Stimulated activated CD4-positive, alpha-beta T cell treated with anti-CD3 and anti-CD28 coated beads, TNF-alpha, amount 100 ng/mL, for 24 hours (primary cell): ENCODE results near the gene PROP1.
"Not testable (repeated sequence)": the region's sequence is repeated elsewhere in the genome, so short reads cannot be mapped to it uniquely, and the experiment has no call there.

ENCODE experiments used
- DNase-seq, 3 experiments: peaks; one replicate each; pipeline ENCODE4 v3.0.0-alpha.2; 2020; ENCODE audit warnings: low read depth in 3 of 3

PROP1 gene

GRCh38 chr5:177982072-177982727 lies 13.8 kb downstream of the PROP1 start:
- DNase-seq = peak in 2 of 3 experiments; percentile 4 to 41

DNA sequence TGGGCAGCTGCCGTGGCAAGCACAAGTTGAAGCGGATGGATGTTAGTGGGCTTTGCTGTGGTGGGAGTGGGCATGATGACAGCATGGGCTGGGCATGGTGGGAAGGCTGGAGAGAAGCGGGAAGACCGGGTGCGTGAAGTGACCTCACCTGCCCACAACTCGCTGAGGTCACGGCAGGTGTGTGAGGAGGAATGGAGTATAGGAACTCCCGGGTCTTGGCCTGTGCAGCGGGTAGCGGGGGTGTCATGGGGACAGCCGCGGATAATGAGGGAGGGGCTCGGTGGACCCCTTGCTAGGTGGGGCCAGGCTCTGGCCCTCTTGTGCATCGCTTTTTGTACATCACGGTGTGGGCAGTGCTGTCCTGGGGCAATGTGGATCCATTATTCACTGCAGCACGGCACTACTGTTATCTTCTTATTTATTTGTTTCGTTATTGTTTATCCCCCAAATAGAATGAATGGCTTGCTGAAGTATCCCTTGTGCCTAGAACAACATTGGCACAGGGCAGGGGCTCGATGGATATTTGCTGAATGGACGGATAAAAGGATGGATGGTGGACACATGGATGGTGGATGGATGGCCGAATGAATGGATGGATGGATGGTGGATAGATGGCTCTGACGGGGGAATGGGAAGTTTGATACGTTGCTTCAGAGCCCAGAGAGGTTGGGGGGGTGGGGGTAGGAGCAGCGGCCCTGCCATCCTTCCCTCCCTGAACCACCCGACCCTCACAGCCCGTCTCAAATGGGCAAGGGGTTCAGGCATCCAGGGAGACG lies 14.6 kb downstream of the PROP1 start:
- DNase-seq = no peak

- DNase-seq = no peak
Observed at GRCh38 chr5:177980743-177981151, 15.3 kb downstream of the PROP1 start.

DNA sequence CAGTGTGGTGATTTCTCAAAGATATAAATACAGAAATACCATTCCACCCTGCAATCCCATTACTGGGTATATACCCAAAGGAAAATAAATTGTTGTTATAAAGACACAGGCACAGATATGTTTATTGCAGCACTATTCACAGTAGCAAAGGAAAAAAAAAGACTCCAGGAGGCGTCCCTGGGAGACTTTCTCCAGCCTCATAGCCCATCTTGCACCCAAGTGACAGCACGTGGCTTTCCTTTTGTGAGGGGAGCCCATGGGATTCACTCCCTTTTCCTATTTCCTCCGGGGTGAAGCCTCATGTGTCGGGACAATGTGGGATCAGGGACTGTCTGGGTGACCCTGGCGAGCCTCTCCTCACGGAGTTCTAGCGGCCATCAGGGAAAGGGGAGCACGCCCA lies 18.4 kb downstream of the PROP1 start:
- DNase-seq = not testable (repeated sequence)

DNA sequence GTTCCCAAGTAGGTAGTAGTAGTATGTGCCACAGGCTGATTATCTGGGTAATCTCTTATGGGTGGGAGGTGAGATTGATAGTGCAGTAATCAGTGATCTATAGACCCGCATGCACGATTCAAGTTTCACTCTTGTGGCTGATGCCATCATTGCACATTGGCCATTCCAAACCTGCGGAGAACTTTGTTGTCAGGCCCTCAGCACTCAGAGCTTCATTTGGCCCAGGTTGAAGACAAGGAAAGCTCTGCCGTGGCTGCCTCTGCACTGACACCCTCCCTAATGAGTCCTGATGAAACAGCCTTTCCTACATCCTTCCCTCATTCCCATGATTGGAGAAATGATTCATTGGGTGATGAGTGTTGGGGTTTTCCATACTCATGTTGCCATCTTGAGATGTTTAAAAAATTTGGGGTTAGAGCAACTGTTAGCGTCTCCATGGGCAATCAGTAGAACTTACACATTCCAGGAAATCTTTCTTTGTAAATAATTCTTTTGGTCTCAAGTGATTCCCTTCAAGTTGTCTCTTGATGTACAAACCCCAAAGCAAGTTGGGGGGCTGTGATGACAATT lies 22.9 kb downstream of the PROP1 start:
- DNase-seq = no peak

DNA sequence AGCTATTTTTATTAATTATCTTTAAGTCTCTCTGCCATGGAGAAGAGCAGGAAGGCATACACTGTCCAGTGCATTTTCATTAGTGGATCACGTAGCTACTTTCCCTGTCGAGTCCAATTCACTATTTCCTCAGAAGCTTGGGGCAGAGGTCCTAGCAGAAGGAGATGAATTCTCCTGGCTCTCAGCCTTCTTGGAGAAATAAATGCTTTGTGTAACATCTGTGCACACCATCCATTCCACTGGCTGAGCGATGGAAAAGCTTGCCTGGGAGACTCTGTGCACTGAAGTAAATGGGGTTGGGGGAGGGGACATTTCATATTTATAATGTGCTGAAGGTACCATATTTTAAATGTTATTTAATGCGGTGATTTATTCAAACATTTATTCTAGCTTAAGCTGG lies 23.4 kb downstream of the PROP1 start:
- DNase-seq = no peak

GRCh38 chr5:177972014-177972413 lies 24.0 kb downstream of the PROP1 start:
- not testable (repeated sequence) for DNase-seq

DNA sequence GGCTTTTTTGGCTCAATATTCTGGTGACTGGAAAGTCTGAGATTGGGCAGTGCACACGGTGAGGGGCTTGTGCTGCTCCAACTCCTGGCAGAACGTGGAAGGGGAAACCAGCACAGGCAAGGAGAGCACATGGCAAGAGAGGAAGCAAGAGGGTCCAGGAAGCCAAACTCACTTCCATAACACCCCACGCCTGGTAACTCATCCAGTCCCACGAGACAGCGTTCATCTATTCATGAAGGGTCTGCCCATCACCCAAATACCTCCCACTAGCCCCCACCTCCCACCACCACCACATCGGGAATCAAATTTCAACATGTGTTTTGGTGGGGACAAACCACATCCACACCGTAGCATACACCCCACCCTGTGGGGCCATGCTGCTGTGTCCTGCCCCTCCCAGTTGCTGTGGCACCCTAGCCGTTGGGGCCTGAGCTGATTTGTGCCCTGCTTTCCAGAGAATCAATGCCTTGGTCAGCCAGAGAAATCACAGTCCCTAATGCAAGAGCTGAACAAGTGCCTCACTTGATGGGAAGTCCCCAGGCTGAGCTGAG lies 27.3 kb downstream of the PROP1 start:
- DNase-seq = no peak

DNA sequence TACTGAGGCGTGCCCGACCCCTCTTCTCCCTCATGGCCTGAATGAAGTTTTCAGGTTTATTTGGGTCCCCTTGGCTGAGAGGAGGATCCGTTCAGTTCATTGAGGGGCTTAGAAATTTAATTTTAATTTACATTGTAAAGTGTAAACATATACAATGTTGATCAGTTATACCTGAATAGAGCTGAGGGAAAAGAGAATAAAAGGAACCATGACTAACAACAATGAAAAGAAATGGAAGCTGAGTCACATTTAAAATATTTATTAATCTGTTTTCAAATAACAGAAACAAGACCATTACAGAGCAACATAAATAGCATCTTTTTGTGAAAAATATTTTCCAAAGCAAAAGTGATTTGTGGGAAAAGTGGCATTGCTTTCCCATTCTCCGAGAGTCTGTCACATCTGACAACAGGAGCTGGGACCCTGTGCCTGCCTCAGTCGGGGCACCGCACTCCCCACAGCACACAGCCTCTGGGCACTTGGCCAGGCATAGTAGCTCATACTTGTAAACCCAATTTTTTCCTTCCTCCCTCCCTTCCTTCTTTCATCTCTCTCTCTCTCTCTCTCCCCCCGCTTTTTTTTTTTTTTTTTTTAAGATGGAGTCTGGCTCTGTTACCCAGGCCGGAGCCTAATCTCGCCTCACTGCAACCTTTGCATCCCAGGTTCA lies 28.7 kb downstream of the PROP1 start:
- DNase-seq = no peak

- no peak for DNase-seq
Observed at GRCh38 chr5:177966839-177967166, 29.2 kb downstream of the PROP1 start.

- DNase-seq = no peak
Observed at GRCh38 chr5:177966009-177966838, 29.8 kb downstream of the PROP1 start.

- no peak for DNase-seq
Observed at GRCh38 chr5:177964471-177964870, 31.6 kb downstream of the PROP1 start.

GRCh38 chr5:177963966-177964365 lies 32.1 kb downstream of the PROP1 start:
- DNase-seq = no peak

GRCh38 chr5:177959315-177959714 lies 36.7 kb downstream of the PROP1 start:
- DNase-seq = no peak

GRCh38 chr5:177958696-177959095 lies 37.3 kb downstream of the PROP1 start:
- no peak for DNase-seq

DNA sequence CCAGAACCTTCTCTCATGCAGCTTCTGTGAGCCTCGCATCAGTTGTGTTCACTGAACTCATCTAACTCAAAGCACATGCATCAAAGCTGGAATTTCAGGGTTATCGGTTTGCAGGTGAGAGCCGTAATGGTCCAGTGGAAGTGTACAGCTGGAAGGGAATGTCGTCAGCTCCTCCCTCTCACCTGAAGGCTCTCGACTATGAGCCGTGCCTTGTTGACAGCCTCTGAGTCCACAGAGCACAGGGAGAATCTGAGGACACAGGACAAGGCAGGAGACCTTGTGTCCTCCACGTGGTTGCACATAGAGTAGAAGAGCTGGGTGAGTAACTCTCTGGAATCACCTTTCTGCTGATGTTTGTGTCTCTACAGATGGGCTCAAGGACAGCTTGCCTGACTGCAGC lies 38.8 kb downstream of the PROP1 start:
- no peak for DNase-seq

GRCh38 chr5:177953101-177953500 lies 42.9 kb downstream of the PROP1 start:
- not testable (repeated sequence) for DNase-seq

DNA sequence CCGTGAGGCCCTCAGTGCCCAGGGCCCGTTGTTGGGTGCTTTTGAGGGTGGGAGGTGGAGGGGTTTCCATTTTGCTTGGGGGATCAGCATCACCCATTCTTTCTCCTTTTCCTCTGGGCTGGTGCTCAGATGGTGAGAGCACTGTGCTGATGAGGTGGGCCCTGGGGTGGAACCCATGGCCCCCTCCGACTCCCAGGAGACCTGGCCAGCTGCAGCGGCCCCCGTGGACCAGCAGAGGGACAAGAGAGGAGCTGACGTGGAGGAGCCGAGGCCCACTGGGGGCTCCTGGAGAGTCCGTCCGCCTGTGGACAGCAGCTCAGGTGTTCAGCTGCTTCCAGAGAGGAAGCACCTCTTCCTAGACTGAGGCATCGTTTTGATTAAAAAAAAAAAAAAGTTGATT lies 46.4 kb downstream of the PROP1 start:
- DNase-seq = not testable (repeated sequence)

DNA sequence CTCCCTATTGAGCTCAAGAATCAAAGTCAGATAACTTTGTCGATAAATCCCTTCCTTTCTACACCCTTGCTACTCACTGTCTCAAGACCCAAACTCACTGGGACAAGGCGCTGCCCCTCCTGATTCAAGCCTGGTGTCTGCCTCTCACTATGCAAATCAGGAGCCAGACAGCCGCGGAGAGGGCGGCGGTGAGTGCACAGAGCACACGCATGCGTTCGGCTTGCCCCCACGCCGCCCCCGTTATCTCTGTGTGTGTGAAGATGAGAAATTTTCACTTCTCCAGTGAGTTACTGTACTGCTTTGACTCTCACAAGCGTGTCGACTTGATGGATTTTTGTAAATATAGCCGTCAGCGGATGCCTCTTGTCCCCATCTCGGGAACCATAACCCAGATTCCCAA lies 47.0 kb downstream of the PROP1 start:
- not testable (repeated sequence) for DNase-seq

DNA sequence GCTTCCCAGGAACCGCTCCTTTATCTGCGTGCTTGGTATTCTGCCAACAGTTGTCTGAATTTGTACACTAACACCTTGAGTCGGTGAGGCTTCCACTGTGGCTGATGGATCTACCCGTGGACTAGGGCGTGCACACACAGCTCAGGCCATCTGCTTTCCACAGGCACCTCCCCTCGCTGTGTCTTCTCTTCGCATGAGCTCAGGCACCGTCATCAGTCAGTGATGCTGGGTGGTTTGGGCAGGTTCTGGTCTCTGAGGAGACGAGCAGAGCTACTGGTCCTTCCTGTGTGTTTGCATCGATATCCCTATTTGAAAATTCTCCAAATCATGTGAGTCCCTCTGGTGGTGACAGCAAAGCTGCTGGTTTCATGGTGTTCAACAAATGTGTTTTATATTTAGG lies 48.1 kb downstream of the PROP1 start:
- not testable (repeated sequence) for DNase-seq

GRCh38 chr5:177945601-177946283 lies 50.3 kb downstream of the PROP1 start:
- peak in 1 of 3 experiments; percentile 26 for DNase-seq
